ENCODE data around the gene PITX2.

The PITX2 gene

DNA sequence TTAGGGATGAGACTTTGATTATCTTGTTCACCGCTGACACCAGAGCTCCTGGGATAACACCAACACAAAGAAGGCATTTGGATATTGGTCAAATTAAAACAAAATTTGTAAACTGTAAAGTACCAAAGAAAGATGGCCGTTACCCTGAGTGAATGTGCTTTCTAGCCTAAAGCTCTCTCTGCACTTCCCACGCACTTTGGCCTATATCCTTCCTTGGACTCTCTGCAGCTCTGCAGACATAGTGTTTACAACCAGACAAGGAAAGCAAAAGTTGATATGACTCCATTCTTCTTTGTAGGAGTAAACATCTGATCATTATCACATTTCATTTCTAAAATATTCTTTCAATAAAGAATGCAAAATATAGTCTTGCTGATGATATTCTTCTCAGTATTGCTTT, 44.8 kb upstream of the PITX2 start:
- TF ChIP-seq TCF4 (CRISPR knock-in tag; IDR thresholded peaks at IDR 0.05; ENCODE audit: borderline replicate concordance) (no peak), TOX (CRISPR knock-in tag; IDR thresholded peaks at IDR 0.05; ENCODE audit: borderline replicate concordance) (no peak), ARNTL (CRISPR knock-in tag; IDR thresholded peaks at IDR 0.05; ENCODE audit: borderline replicate concordance, low read depth) (no peak), ISL1 (CRISPR knock-in tag; IDR thresholded peaks at IDR 0.05) (no peak), ZNF70 (CRISPR knock-in tag; IDR thresholded peaks at IDR 0.05) (no peak), ZFP3 (CRISPR knock-in tag; IDR thresholded peaks at IDR 0.05) (no peak), ESRRG (CRISPR knock-in tag; IDR thresholded peaks at IDR 0.05) (no peak), OSR1 (CRISPR knock-in tag; IDR thresholded peaks at IDR 0.05) (no peak), ZFP30 (CRISPR knock-in tag; IDR thresholded peaks at IDR 0.05) (no peak), GLIS3 (CRISPR knock-in tag; IDR thresholded peaks at IDR 0.05) (no peak), BACH2 (CRISPR knock-in tag; IDR thresholded peaks at IDR 0.05; ENCODE audit: borderline replicate concordance) (no peak), RARB (CRISPR knock-in tag; IDR thresholded peaks at IDR 0.05) (no peak)
- TF ChIP-seq, protein P1, sequence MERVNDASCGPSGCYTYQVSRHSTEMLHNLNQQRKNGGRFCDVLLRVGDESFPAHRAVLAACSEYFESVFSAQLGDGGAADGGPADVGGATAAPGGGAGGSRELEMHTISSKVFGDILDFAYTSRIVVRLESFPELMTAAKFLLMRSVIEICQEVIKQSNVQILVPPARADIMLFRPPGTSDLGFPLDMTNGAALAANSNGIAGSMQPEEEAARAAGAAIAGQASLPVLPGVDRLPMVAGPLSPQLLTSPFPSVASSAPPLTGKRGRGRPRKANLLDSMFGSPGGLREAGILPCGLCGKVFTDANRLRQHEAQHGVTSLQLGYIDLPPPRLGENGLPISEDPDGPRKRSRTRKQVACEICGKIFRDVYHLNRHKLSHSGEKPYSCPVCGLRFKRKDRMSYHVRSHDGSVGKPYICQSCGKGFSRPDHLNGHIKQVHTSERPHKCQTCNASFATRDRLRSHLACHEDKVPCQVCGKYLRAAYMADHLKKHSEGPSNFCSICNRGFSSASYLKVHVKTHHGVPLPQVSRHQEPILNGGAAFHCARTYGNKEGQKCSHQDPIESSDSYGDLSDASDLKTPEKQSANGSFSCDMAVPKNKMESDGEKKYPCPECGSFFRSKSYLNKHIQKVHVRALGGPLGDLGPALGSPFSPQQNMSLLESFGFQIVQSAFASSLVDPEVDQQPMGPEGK (CRISPR knock-in tag; IDR thresholded peaks at IDR 0.05; ENCODE audit: borderline replicate concordance) = no peak
- TF ChIP-seq, protein P2, sequence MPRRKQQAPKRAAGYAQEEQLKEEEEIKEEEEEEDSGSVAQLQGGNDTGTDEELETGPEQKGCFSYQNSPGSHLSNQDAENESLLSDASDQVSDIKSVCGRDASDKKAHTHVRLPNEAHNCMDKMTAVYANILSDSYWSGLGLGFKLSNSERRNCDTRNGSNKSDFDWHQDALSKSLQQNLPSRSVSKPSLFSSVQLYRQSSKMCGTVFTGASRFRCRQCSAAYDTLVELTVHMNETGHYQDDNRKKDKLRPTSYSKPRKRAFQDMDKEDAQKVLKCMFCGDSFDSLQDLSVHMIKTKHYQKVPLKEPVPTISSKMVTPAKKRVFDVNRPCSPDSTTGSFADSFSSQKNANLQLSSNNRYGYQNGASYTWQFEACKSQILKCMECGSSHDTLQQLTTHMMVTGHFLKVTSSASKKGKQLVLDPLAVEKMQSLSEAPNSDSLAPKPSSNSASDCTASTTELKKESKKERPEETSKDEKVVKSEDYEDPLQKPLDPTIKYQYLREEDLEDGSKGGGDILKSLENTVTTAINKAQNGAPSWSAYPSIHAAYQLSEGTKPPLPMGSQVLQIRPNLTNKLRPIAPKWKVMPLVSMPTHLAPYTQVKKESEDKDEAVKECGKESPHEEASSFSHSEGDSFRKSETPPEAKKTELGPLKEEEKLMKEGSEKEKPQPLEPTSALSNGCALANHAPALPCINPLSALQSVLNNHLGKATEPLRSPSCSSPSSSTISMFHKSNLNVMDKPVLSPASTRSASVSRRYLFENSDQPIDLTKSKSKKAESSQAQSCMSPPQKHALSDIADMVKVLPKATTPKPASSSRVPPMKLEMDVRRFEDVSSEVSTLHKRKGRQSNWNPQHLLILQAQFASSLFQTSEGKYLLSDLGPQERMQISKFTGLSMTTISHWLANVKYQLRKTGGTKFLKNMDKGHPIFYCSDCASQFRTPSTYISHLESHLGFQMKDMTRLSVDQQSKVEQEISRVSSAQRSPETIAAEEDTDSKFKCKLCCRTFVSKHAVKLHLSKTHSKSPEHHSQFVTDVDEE (CRISPR knock-in tag; IDR thresholded peaks at IDR 0.05) = no peak
- TF ChIP-seq, protein P3, sequence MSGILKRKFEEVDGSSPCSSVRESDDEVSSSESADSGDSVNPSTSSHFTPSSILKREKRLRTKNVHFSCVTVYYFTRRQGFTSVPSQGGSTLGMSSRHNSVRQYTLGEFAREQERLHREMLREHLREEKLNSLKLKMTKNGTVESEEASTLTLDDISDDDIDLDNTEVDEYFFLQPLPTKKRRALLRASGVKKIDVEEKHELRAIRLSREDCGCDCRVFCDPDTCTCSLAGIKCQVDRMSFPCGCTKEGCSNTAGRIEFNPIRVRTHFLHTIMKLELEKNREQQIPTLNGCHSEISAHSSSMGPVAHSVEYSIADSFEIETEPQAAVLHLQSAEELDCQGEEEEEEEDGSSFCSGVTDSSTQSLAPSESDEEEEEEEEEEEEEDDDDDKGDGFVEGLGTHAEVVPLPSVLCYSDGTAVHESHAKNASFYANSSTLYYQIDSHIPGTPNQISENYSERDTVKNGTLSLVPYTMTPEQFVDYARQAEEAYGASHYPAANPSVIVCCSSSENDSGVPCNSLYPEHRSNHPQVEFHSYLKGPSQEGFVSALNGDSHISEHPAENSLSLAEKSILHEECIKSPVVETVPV (CRISPR knock-in tag; IDR thresholded peaks at IDR 0.05) = no peak
- TF ChIP-seq, protein P4, sequence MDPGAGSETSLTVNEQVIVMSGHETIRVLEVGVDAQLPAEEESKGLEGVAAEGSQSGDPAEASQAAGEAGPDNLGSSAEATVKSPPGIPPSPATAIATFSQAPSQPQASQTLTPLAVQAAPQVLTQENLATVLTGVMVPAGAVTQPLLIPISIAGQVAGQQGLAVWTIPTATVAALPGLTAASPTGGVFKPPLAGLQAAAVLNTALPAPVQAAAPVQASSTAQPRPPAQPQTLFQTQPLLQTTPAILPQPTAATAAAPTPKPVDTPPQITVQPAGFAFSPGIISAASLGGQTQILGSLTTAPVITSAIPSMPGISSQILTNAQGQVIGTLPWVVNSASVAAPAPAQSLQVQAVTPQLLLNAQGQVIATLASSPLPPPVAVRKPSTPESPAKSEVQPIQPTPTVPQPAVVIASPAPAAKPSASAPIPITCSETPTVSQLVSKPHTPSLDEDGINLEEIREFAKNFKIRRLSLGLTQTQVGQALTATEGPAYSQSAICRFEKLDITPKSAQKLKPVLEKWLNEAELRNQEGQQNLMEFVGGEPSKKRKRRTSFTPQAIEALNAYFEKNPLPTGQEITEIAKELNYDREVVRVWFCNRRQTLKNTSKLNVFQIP (CRISPR knock-in tag; IDR thresholded peaks at IDR 0.05; ENCODE audit: borderline replicate concordance, low read depth) = no peak
- ATAC-seq = no peak

- TF ChIP-seq ZFP3 (CRISPR knock-in tag; IDR thresholded peaks at IDR 0.05) = no peak
- no peak for ATAC-seq
These were observed 43.2 kb upstream of the PITX2 start for GRCh38 chr4:110666030-110666429.

DNA sequence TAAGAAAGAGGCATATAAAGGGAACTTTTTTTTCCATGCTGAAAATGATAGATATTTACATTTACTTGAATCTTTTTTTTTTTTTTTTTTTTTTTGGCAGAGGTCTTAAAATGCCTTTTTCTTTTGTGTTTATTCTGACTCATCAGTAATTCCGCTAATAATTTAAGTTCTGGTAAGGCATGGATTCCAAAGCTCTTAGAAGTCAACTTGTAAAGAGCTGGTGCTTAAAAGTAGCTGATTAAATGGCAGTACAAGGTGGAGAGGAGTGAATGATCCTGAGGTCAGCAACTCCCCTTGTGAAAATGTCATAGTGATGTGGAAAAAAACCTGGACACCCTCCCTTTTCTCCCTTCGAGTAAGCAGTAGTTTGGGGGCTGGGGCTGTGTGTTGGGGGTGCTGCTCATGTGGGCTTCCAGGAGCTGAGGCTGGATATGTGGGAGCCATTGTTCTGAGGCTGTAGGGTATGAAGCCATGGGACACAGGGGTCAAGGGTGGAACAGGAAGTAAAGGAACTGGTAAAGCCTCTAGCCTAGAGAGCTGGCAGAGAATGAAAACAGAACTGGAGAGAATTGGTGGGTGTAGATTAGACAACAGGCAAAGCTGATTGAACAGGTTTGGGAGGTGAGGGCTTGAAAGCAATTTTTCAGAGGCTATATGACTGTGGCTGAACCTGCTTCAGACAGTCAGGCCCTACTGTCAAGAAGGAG, 41.0 kb upstream of the PITX2 start:
- no peak for ATAC-seq
- TF ChIP-seq BACH2 (CRISPR knock-in tag; IDR thresholded peaks at IDR 0.05; ENCODE audit: borderline replicate concordance) (no peak), OSR1 (CRISPR knock-in tag; IDR thresholded peaks at IDR 0.05) (no peak), ISL1 (CRISPR knock-in tag; IDR thresholded peaks at IDR 0.05) (no peak), ZFP3 (CRISPR knock-in tag; IDR thresholded peaks at IDR 0.05) (no peak), ARNTL (CRISPR knock-in tag; IDR thresholded peaks at IDR 0.05; ENCODE audit: borderline replicate concordance, low read depth) (no peak), GLIS3 (CRISPR knock-in tag; IDR thresholded peaks at IDR 0.05) (no peak), CREB5 (CRISPR knock-in tag; IDR thresholded peaks at IDR 0.05; ENCODE audit: low read depth) (no peak), ZNF70 (CRISPR knock-in tag; IDR thresholded peaks at IDR 0.05) (no peak), ZC3H10 (CRISPR knock-in tag; IDR thresholded peaks at IDR 0.05) (no peak), ESRRG (CRISPR knock-in tag; IDR thresholded peaks at IDR 0.05) (no peak), SNAI2 (CRISPR knock-in tag; IDR thresholded peaks at IDR 0.05) (no peak), TOX (CRISPR knock-in tag; IDR thresholded peaks at IDR 0.05; ENCODE audit: borderline replicate concordance) (no peak), ZNF8 (CRISPR knock-in tag; IDR thresholded peaks at IDR 0.05) (no peak)
- TF ChIP-seq, protein P4 (CRISPR knock-in tag; IDR thresholded peaks at IDR 0.05; ENCODE audit: borderline replicate concordance, low read depth) = no peak
- TF ChIP-seq, protein P2 (CRISPR knock-in tag; IDR thresholded peaks at IDR 0.05) = no peak

Measured in SK-N-SH treated with all-trans-retinoic acid at 6 μM for 48 hours (cell line).